Neural progenitor cell (in vitro differentiated cells): ENCODE measurements around the gene FYN.

ENCODE experiments used
- EZH2 ChIP-seq: fragments of 200-600 bp; sonication (generic); IDR thresholded peaks from 2 replicates; pipeline ENCODE4 v1.6.1; 2017; ENCODE audit warnings: antibody characterized with exemption, mild to moderate bottlenecking, moderate library complexity
- EZH2phosphoT487 ChIP-seq: fragments of 200-600 bp; sonication (generic); IDR thresholded peaks from 2 replicates; pipeline ENCODE4 v1.6.1; 2017; ENCODE audit warnings: antibody characterized with exemption
- TF ChIP-seq, protein P1 (sequence below): fragments of 200-600 bp; sonication (generic); IDR thresholded peaks from 2 replicates; pipeline ENCODE4 v1.5.1; 2017; ENCODE audit warnings: antibody characterized with exemption, mild to moderate bottlenecking

DNA sequence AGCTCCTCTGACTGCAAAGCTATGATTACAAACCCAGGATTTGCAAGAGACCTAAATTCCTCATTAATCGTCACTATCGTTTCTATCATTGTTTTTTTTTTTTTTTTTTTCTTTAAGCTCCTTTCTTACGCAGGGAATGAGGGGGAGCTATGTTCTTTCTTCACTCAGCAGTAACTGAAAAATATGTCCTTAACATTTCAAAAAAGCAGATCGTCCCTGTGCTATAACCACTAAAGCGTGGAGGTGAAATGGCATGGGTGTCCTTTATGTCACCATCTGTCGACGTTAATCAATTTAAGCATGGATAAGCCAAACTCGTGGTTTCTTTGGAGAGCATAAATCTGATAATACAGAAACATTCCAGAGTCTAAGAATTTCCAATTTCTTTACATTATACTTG lies 199.7 kb downstream of the FYN start:
- TF ChIP-seq, protein P1, sequence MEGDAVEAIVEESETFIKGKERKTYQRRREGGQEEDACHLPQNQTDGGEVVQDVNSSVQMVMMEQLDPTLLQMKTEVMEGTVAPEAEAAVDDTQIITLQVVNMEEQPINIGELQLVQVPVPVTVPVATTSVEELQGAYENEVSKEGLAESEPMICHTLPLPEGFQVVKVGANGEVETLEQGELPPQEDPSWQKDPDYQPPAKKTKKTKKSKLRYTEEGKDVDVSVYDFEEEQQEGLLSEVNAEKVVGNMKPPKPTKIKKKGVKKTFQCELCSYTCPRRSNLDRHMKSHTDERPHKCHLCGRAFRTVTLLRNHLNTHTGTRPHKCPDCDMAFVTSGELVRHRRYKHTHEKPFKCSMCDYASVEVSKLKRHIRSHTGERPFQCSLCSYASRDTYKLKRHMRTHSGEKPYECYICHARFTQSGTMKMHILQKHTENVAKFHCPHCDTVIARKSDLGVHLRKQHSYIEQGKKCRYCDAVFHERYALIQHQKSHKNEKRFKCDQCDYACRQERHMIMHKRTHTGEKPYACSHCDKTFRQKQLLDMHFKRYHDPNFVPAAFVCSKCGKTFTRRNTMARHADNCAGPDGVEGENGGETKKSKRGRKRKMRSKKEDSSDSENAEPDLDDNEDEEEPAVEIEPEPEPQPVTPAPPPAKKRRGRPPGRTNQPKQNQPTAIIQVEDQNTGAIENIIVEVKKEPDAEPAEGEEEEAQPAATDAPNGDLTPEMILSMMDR = no peak
- no peak for TF ChIP-seq EZH2phosphoT487
- TF ChIP-seq EZH2 = no peak
